ENCODE data around the gene ZNF438. TPM values are rescaled to one million over a fixed set of nuclear protein-coding genes. Genes with fewer than 3 reads are reported as not detected.
A peak's percentile ranks its signal among the peaks of the same experiment; 100 is the strongest.

The ZNF438 gene
- total RNA-seq, 1 experiment from 2014 or later: 0.83 TPM

- peaks cover 30 to 37% of the 10 kb centered on the region in 2 experiments for H3K4me1 Mint-ChIP-seq
- TF ChIP-seq CTCF (conservative IDR thresholded peaks at IDR 0.05): no peak
- peaks cover 3% of the 10 kb centered on the region; the same call in 1 of the 2 replicates for H3K27me3 Mint-ChIP-seq (ENCODE audit: low read depth)
- no peaks in the 10 kb centered on the region; a peak in 1 of 7 replicates for H3K36me3 Mint-ChIP-seq (ENCODE audit: insufficient read depth in 1 of 3, low read depth in 3 of 3)
- Histone ChIP-seq H3T11ph (ENCODE audit: low read length) (no peak overlapping the region), H3K79me2 (ENCODE audit: insufficient read depth, low read length) (no peaks in the 10 kb centered on the region), H2AK5ac (ENCODE audit: insufficient read length, low read length) (no peak overlapping the region), H3K27ac (ENCODE audit: insufficient read length, low read depth, low read length) (no peak overlapping the region), H2BK120ac (ENCODE audit: low read depth, low read length, poor library complexity, severe bottlenecking) (no peak overlapping the region), H2BK5ac (ENCODE audit: insufficient read length, low read length) (no peak overlapping the region), H3K14ac (ENCODE audit: insufficient read depth, low read length) (no peak overlapping the region), H4K8ac (replicated peaks; ENCODE audit: insufficient read length, low read depth, low read length) (no peak overlapping the region), H3K4me1 (ENCODE audit: insufficient read depth, low read length) (peaks cover 6% of the 10 kb centered on the region; the same call in 1 of the 2 replicates), H3K9me3 (ENCODE audit: control insufficient read depth, low read depth, low read length) (no peaks in the 10 kb centered on the region), H3K9ac (ENCODE audit: extremely low read depth, insufficient read length, low read length) (no peak overlapping the region), H2BK12ac (ENCODE audit: insufficient read length, low read depth, low read length) (no peak overlapping the region), H2AFZ (ENCODE audit: low read length) (no peak overlapping the region), H3K4me2 (ENCODE audit: insufficient read depth, insufficient read length, low read length) (no peak overlapping the region), H2BK20ac (ENCODE audit: low read depth, low read length, poor library complexity, severe bottlenecking) (no peak overlapping the region), H3K23ac (ENCODE audit: insufficient read length, low read depth, low read length) (no peak overlapping the region), H2BK15ac (ENCODE audit: low read depth, low read length) (no peak overlapping the region), H3K27me3 (ENCODE audit: insufficient read depth, low read length) (no peaks in the 10 kb centered on the region), H3K23me2 (ENCODE audit: insufficient read length, low read depth, low read length, poor library complexity, severe bottlenecking) (no peaks in the 10 kb centered on the region), H4K91ac (ENCODE audit: insufficient read length, low read depth, low read length) (no peak overlapping the region), H3K18ac (ENCODE audit: insufficient read length, low read depth, low read length) (peak overlapping the region; percentile 60), H3K56ac (ENCODE audit: insufficient read length, low read depth, low read length) (no peak overlapping the region), H4K20me1 (ENCODE audit: control insufficient read depth, insufficient read depth, insufficient read length) (no peaks in the 10 kb centered on the region), H3K4ac (ENCODE audit: low read depth, low read length) (no peak overlapping the region), H3K79me1 (ENCODE audit: insufficient read depth, low read depth, low read length, poor library complexity, severe bottlenecking) (no peaks in the 10 kb centered on the region), H4K5ac (ENCODE audit: insufficient read length, low read depth, low read length) (no peak overlapping the region)
- no CpG with 5 or more reads among the region's 2 CpGs for WGBS (ENCODE audit: extremely low coverage, insufficient read length, low lambda C conversion rate)
- H3K9me3 Mint-ChIP-seq: peaks cover 0 to 2% of the 10 kb centered on the region in 2 experiments; a peak in 1 of 5 replicates
- no peak overlapping the region; a peak in 1 of 7 replicates for H3K27ac Mint-ChIP-seq
- no peak for DNase-seq
- no peak overlapping the region for H3K4me3 Mint-ChIP-seq
Measured at GRCh38 chr10:31070691-31071090, 39.0 kb upstream of the ZNF438 start.
